H1 (cell line): Measurements from ENCODE around the gene VOPP1. TPM values are rescaled to one million over a fixed set of nuclear protein-coding genes. Genes with fewer than 3 reads are reported as not detected.

Source experiments
- CTCF ChIA-PET: fragments of 300-600 bp; sonication (Branson Sonifier 250); formaldehyde crosslinking; loops from one replicate; lab custom pipeline; 2021; ENCODE audit not compliant: partially characterized antibody; lab: Charles Lee
- POLR2A ChIA-PET: fragments of 300-600 bp; sonication (Branson Sonifier 250); formaldehyde crosslinking; loops from one replicate; lab custom pipeline; 2021; ENCODE audit warnings: inconsistent platforms; ENCODE audit not compliant: partially characterized antibody; lab: Charles Lee
- DNase-seq, 2 experiments: peaks; one replicate each; pipeline versions ENCODE4 v3.0.0 to v3.0.0-alpha.2; 2010 to 2022; ENCODE audit warnings: low spot score in 2 of 2, low read depth in 1 of 2, mixed read lengths in 1 of 2
- FAIRE-seq: peaks from 2 replicates; lab custom pipeline; 2011; peaks lifted over from hg19 to GRCh38; lab: Jason Lieb, UNC
- H2AFZ ChIP-seq: 2 replicates; pipeline ENCODE4 v1.8.1; 2012; ENCODE audit warnings: low read length, inconsistent platforms
- H2AK5ac ChIP-seq: 2 replicates; pipeline ENCODE4 v1.6.1; 2013; ENCODE audit warnings: low read depth, low read length
- H2BK120ac ChIP-seq: replicated peaks from 2 replicates; pipeline ENCODE3; 2013; ENCODE audit warnings: low read depth, low read length, inconsistent platforms
- H2BK12ac ChIP-seq: 2 replicates; pipeline ENCODE4 v1.6.1; 2013; ENCODE audit warnings: low read depth, low read length
- H2BK15ac ChIP-seq: 2 replicates; pipeline ENCODE4 v1.6.1; 2013; ENCODE audit warnings: low read length
- H2BK20ac ChIP-seq: 2 replicates; pipeline ENCODE4 v1.6.1; 2013; ENCODE audit warnings: low read length
- H2BK5ac ChIP-seq: 2 replicates; pipeline ENCODE4 v1.6.1; 2013; ENCODE audit warnings: low read depth, low read length
- H3K14ac ChIP-seq: 2 replicates; pipeline ENCODE4 v1.6.1; 2013; ENCODE audit warnings: inconsistent platforms; ENCODE audit not compliant: insufficient read length
- H3K18ac ChIP-seq: 2 replicates; pipeline ENCODE4 v1.6.1; 2013; ENCODE audit warnings: low read length; ENCODE audit errors: extremely low read depth
- H3K23ac ChIP-seq: 2 replicates; pipeline ENCODE4 v1.6.1; 2013; ENCODE audit warnings: inconsistent platforms; ENCODE audit not compliant: insufficient read length
- H3K23me2 ChIP-seq: 2 replicates; pipeline ENCODE4 v1.6.1; 2013; ENCODE audit warnings: low read depth, low read length
- H3K27ac ChIP-seq: 2 replicates; pipeline ENCODE4 v1.6.1; 2011; ENCODE audit warnings: low read depth, low read length, inconsistent platforms
- H3K27me3 ChIP-seq, 4 experiments: replicated peaks in 1 of 4; 1 replicate in 1 of 4; 2 replicates in 3 of 4; pipeline versions ENCODE4 v1.6.1 to v1.8.1; 2011 to 2013; ENCODE audit warnings: low read length in 3 of 4, mild to moderate bottlenecking in 3 of 4, inconsistent platforms in 2 of 4, mixed read lengths in 2 of 4, moderate library complexity in 1 of 4; ENCODE audit not compliant: control insufficient read depth in 3 of 4, insufficient read depth in 3 of 4; ENCODE audit errors: extremely low read depth in 1 of 4
- H3K36me3 ChIP-seq, 4 experiments: 2 replicates each; pipeline versions ENCODE4 v1.6.1 to v1.8.1; 2011 to 2013; ENCODE audit warnings: mild to moderate bottlenecking in 4 of 4, low read length in 3 of 4, moderate library complexity in 2 of 4, control low read depth in 1 of 4, inconsistent platforms in 1 of 4; ENCODE audit not compliant: insufficient read depth in 4 of 4, control insufficient read depth in 2 of 4
- H3K4ac ChIP-seq: replicated peaks from 2 replicates; pipeline ENCODE3; 2013; ENCODE audit warnings: low read length, low read depth, mixed read lengths, inconsistent platforms; ENCODE audit not compliant: insufficient read length
- H3K4me1 ChIP-seq, 4 experiments: replicated peaks in 1 of 4; 1 replicate in 1 of 4; 2 replicates in 3 of 4; pipeline versions ENCODE4 v1.6.1 to v1.8.1; 2011 to 2013; ENCODE audit warnings: low read length in 3 of 4, inconsistent platforms in 2 of 4, mixed read lengths in 1 of 4; ENCODE audit not compliant: insufficient read depth in 4 of 4, control insufficient read depth in 3 of 4
- H3K4me2 ChIP-seq, 2 experiments: 2 replicates each; pipeline versions ENCODE4 v1.6.1 to v1.8.1; 2011 to 2013; ENCODE audit warnings: low read depth in 2 of 2, low read length in 2 of 2, control low read depth in 1 of 2, inconsistent platforms in 1 of 2, mild to moderate bottlenecking in 1 of 2; ENCODE audit not compliant: insufficient read depth in 1 of 2
- H3K4me3 ChIP-seq, 4 experiments: fragments of 200-600, 300-600 bp in 1 of 4; sonication (generic), shearing (Covaris generic), sonication (Bioruptor Twin) in 1 of 4; 2 replicates each; pipeline versions ENCODE4 v1.5.1 to v1.8.1; 2011 to 2016; ENCODE audit warnings: low read length in 4 of 4, low read depth in 3 of 4, control low read depth in 2 of 4, inconsistent platforms in 2 of 4, mild to moderate bottlenecking in 2 of 4, mixed read lengths in 1 of 4, moderate library complexity in 1 of 4; ENCODE audit not compliant: insufficient read depth in 2 of 4; ENCODE audit errors: extremely low read depth in 1 of 4
- H3K56ac ChIP-seq: replicated peaks from 2 replicates; pipeline ENCODE3; 2013; ENCODE audit warnings: low read depth, mild to moderate bottlenecking, mixed read lengths, low read length, inconsistent platforms; ENCODE audit not compliant: insufficient read length
- H3K79me1 ChIP-seq: 2 replicates; pipeline ENCODE4 v1.6.1; 2013; ENCODE audit warnings: low read depth, low read length, control low read depth
- H3K79me2 ChIP-seq, 2 experiments: 2 replicates each; pipeline versions ENCODE4 v1.6.1 to v1.8.1; 2012 to 2013; ENCODE audit warnings: low read length in 2 of 2, mild to moderate bottlenecking in 2 of 2, inconsistent platforms in 1 of 2; ENCODE audit not compliant: insufficient read depth in 2 of 2, control insufficient read depth in 1 of 2
- H3K9ac ChIP-seq, 4 experiments: replicated peaks in 1 of 4; 1 replicate in 1 of 4; 2 replicates in 3 of 4; pipeline versions ENCODE4 v1.6.1 to v1.8.1; 2011 to 2013; ENCODE audit warnings: low read depth in 3 of 4, low read length in 3 of 4, control low read depth in 2 of 4, mild to moderate bottlenecking in 2 of 4, moderate library complexity in 2 of 4, inconsistent platforms in 1 of 4; ENCODE audit errors: extremely low read depth in 1 of 4
- H3K9me3 ChIP-seq, 2 experiments: 2 replicates each; pipeline versions ENCODE4 v1.6.1 to v1.8.1; 2012 to 2013; ENCODE audit warnings: mild to moderate bottlenecking in 2 of 2, moderate library complexity in 2 of 2, control low read depth in 1 of 2, inconsistent platforms in 1 of 2, low read depth in 1 of 2, low read length in 1 of 2, mixed read lengths in 1 of 2; ENCODE audit not compliant: insufficient read depth in 2 of 2
- H4K20me1 ChIP-seq, 2 experiments: replicated peaks in 1 of 2; 2 replicates each; pipeline versions ENCODE3 to v1.8.1; 2011 to 2013; ENCODE audit warnings: inconsistent platforms in 2 of 2, low read length in 2 of 2, mild to moderate bottlenecking in 1 of 2; ENCODE audit not compliant: insufficient read depth in 2 of 2, control insufficient read depth in 1 of 2
- H4K5ac ChIP-seq: 2 replicates; pipeline ENCODE4 v1.6.1; 2013; ENCODE audit warnings: low read length, low read depth, mixed read lengths, inconsistent platforms; ENCODE audit not compliant: insufficient read length
- H4K8ac ChIP-seq: 2 replicates; pipeline ENCODE4 v1.8.0; 2013; ENCODE audit warnings: mild to moderate bottlenecking, moderate library complexity, low read length, inconsistent platforms; ENCODE audit not compliant: insufficient read depth; ENCODE audit errors: extremely low read depth
- H4K91ac ChIP-seq: replicated peaks from 2 replicates; pipeline ENCODE3; 2013; ENCODE audit warnings: low read length, mixed read lengths, inconsistent platforms; ENCODE audit not compliant: insufficient read length
- JUND ChIP-seq: IDR thresholded peaks from 2 replicates; pipeline ENCODE4 v1.6.1; 2011; ENCODE audit warnings: mild to moderate bottlenecking, improper control_type of control experiment, low read length
- KDM5A ChIP-seq: fragments of 200-600 bp; IDR thresholded peaks from 2 replicates; pipeline ENCODE4 v1.7.1; 2012; ENCODE audit warnings: mild to moderate bottlenecking, low read length, inconsistent platforms, mixed read lengths
- NANOG ChIP-seq: IDR thresholded peaks from 2 replicates; pipeline ENCODE4 v1.6.1; 2011; ENCODE audit warnings: low read length, low read depth, mild to moderate bottlenecking, inconsistent platforms; ENCODE audit not compliant: insufficient read depth, poor library complexity, severe bottlenecking
- RAD21 ChIP-seq, 2 experiments: IDR thresholded peaks in 1 of 2; conservative IDR thresholded peaks in 1 of 2; 2 replicates each; pipeline ENCODE4 v1.6.1; 2011; ENCODE audit warnings: low read depth in 2 of 2, low read length in 2 of 2, improper control_type of control experiment in 1 of 2, inconsistent platforms in 1 of 2, mild to moderate bottlenecking in 1 of 2, moderate library complexity in 1 of 2
- RFX5 ChIP-seq: IDR thresholded peaks from 2 replicates; pipeline ENCODE4 v1.6.1; 2011; ENCODE audit warnings: low read depth, low read length, improper control_type of control experiment, borderline replicate concordance
- SAP30 ChIP-seq: fragments of 300-600 bp; sonication (generic); IDR thresholded peaks from 2 replicates; pipeline ENCODE4 v1.7.1; 2012; ENCODE audit warnings: low read length, moderate library complexity, mild to moderate bottlenecking, inconsistent platforms; ENCODE audit not compliant: insufficient read depth, insufficient replicate concordance
- SIRT6 ChIP-seq: IDR thresholded peaks from one replicate; pipeline ENCODE4 v1.7.1; 2012; ENCODE audit warnings: low read length, inconsistent platforms
- SP2 ChIP-seq: IDR thresholded peaks from 2 replicates; pipeline ENCODE4 v1.6.1; 2012; ENCODE audit warnings: mild to moderate bottlenecking, low read length, inconsistent platforms
- TCF12 ChIP-seq: IDR thresholded peaks from 2 replicates; pipeline ENCODE4 v1.6.1; 2011; ENCODE audit warnings: low read depth, mild to moderate bottlenecking, low read length
- WGBS, 2 experiments: shearing (Covaris generic) in 1 of 2; methylation state at CpG; one replicate each; pipeline versions ENCODE4 v1.1.6 to v1.1.7; 2013 to 2015; ENCODE audit warnings: low lambda C conversion rate in 2 of 2, mixed read lengths in 2 of 2, inconsistent platforms in 1 of 2, low coverage in 1 of 2, missing lambda C conversion rate in 1 of 2; ENCODE audit not compliant: insufficient replicate concordance in 2 of 2, insufficient coverage in 1 of 2, insufficient read length in 1 of 2; ENCODE audit errors: extremely low coverage in 1 of 2, missing lambda C conversion rate in 1 of 2; 5-methylcytosine and 5-hydroxymethylcytosine counted together
- polyA plus RNA-seq, 7 experiments: library from polyadenylated mRNA; depleted of rRNA in 3 of 7; stranded (reverse) in 5 of 7; unstranded in 2 of 7; fragments of >200 nt in 5 of 7; fragments of 200-250 nt in 2 of 7; gene quantifications; 1 replicate in 5 of 7; 2 replicates in 1 of 7; 4 replicates in 1 of 7; pipeline versions ENCODE4 v1.2.1 to v1.2.3, GENCODE V29; 2011 to 2013; ENCODE audit warnings: missing spikeins in 2 of 7, mixed read lengths in 2 of 7
- total RNA-seq: library from RNA; stranded (reverse); fragmentation: NEBNext Ultra II Directional; extraction: Animal tissue kit (Norgen Biotek cat#: 25700); gene quantifications from 2 replicates; pipeline ENCODE4 v1.2.1, GENCODE V29; 2021

Gene VOPP1
- total and polyA plus RNA-seq, 2 of the 8 experiments (the other 6 are each of a cell fraction or from before 2014, with no cell fraction given): 44.7 to 83.0 TPM

DNA sequence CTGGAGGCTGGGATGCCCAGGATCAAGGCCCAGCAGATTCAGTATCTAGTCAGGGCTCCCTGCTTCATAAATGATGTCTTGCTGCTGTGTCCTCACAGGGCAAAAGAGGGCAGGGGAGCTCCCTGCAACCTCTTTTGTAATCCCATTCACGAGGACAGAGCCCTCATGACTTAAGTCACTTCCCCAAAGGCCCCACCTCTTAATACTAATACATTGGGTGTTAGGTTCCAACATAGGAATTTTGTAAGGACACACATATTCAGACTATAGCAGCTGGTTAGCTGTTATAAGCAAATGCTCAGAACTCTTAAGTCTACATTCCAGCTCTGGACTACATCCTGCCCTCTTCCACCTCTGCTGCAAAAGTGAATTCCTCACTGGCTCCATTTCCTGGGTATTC is 63.0 kb downstream of the VOPP1 start:
- H2BK20ac ChIP-seq: no peak overlapping the region
- H3K9me3 ChIP-seq: no peaks in the 10 kb centered on the region
- H2BK12ac ChIP-seq: no peak overlapping the region
- no peak overlapping the region for H3K4me3 ChIP-seq
- no peak overlapping the region for H2AFZ ChIP-seq
- 83% methylated on average over 1 of the region's 1 CpG; no CpG with 5 or more reads in 1 of the 2 experiments for WGBS, 2 experiments
- peaks cover 3 to 16% (median 5%) of the 10 kb centered on the region in 4 experiments; a peak in 6 of 7 replicates for H3K4me1 ChIP-seq
- H3K27ac ChIP-seq: no peak overlapping the region
- no peak overlapping the region for H3K56ac ChIP-seq
- no peaks in the 10 kb centered on the region for H3K27me3 ChIP-seq
- H3K36me3 ChIP-seq: no peaks in the 10 kb centered on the region
- CTCF ChIA-PET: interaction anchor here (1.0 to 1.5 kb wide), 5 partner anchors 9 to 84 kb away, joined by 3 to 6 read pairs (median 5); no protein-coding TSS in a partner anchor
- H2AK5ac ChIP-seq: no peak overlapping the region
- H2BK120ac ChIP-seq: no peak overlapping the region
- H3K9ac ChIP-seq: no peak overlapping the region
- no peak overlapping the region for H3K4me2 ChIP-seq
- no peak for TF ChIP-seq SIRT6
- TF ChIP-seq KDM5A: no peak
- TF ChIP-seq NANOG: no peak
- TF ChIP-seq RAD21 (IDR thresholded peaks at IDR 0.05 in 1 of 2, conservative IDR thresholded peaks at IDR 0.05 in 1 of 2; ENCODE audit: low read depth in 2 of 2, low read length in 2 of 2): no peak
- no peak for TF ChIP-seq RFX5
- TF ChIP-seq TCF12: no peak
- TF ChIP-seq JUND: no peak
- no peak for TF ChIP-seq SP2
- TF ChIP-seq SAP30: no peak
- TF ChIP-seq, all 59 proteins: peak for 0
- H3K23ac ChIP-seq: no peak overlapping the region
- H4K91ac ChIP-seq: no peak overlapping the region
- H3K23me2 ChIP-seq: no peaks in the 10 kb centered on the region
- H3K18ac ChIP-seq: no peak overlapping the region
- H3K79me2 ChIP-seq: peaks cover 0 to 11% of the 10 kb centered on the region in 2 experiments; a peak in 1 of 4 replicates
- FAIRE-seq (no peak), DNase-seq (no peak)
- no peak overlapping the region for H3K4ac ChIP-seq
- no peak overlapping the region for H2BK5ac ChIP-seq
- no peak overlapping the region for H4K5ac ChIP-seq
- H4K20me1 ChIP-seq: peaks cover 4 to 12% of the 10 kb centered on the region in 2 experiments
- no peaks in the 10 kb centered on the region; the same call in 1 of the 2 replicates for H3K79me1 ChIP-seq
- H4K8ac ChIP-seq: no peak overlapping the region
- no peak overlapping the region for H2BK15ac ChIP-seq
- POLR2A ChIA-PET: interaction anchor here (1.1 kb wide), 1 partner anchor 143 kb away, joined by 4 read pairs; no protein-coding TSS in a partner anchor
- no peak overlapping the region for H3K14ac ChIP-seq
